GM08714 (cell line): ENCODE results near the gene KLF1.
"Not testable (repeated sequence)": the region's sequence is repeated elsewhere in the genome, so short reads cannot be mapped to it uniquely, and the experiment has no call there.

Source experiments
- H3K4me3 ChIP-seq: fragments of 200-500 bp; sonication (Bioruptor generic); 2 replicates; pipeline ENCODE4 v1.5.1; 2014; ENCODE audit warnings: mild to moderate bottlenecking, low read length, inconsistent platforms
- ZNF274 ChIP-seq: IDR thresholded peaks from 2 replicates; pipeline ENCODE4 v1.6.1; 2012; ENCODE audit warnings: mild to moderate bottlenecking, low read depth, low read length

The KLF1 gene

GRCh38 chr19:12886969-12887747, at the start of gene KLF1:
Gene KLF1 (minus strand): TSS chr19:12887201. CDS start chr19:12887140, 61 bp downstream.
- H3K4me3 ChIP-seq, result no peak within 1 kb of the TSS

GRCh38 chr19:12936582-12936981, 49.6 kb upstream of the KLF1 start:
- no peak overlapping the region for H3K4me3 ChIP-seq

More at GRCh38 chr19:12886969-12887747, at the start of gene KLF1:
- TF ChIP-seq ZNF274, result no peak

DNA sequence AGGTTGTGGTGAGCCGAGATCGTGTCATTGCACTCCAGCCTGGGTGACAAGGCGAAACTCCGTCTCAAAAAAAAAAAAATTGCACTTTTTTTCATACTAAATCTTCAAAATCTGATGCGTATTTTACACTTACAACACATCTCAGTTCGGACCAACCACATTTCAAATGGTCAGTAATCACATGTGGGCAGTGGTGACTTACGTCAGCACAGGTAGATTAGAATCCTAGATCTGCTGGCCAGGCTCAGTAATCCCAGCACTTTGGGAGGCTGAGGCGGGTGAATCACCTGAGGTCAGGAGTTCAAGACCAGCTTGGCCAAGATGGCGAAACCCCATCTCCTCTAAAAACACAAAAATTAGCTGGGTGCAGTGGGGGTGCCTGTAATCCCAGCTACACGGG, 48.1 kb upstream of the KLF1 start:
- no peak overlapping the region for H3K4me3 ChIP-seq
- TF ChIP-seq ZNF274, result no peak

More at GRCh38 chr19:12936582-12936981, 49.6 kb upstream of the KLF1 start:
- TF ChIP-seq ZNF274, result no peak

GRCh38 chr19:12933287-12934072, 46.5 kb upstream of the KLF1 start, which contains the start of gene FARSA:
Gene FARSA (minus strand): TSS chr19:12933711. CDS start chr19:12933696, 15 bp downstream.
- H3K4me3 ChIP-seq, result peak within 1 kb of the TSS; percentile 85
- TF ChIP-seq ZNF274, result no peak

GRCh38 chr19:12932392-12933286, 45.6 kb upstream of the KLF1 start:
- TF ChIP-seq ZNF274, result no peak
- peak overlapping the region; percentile 85 for H3K4me3 ChIP-seq

DNA sequence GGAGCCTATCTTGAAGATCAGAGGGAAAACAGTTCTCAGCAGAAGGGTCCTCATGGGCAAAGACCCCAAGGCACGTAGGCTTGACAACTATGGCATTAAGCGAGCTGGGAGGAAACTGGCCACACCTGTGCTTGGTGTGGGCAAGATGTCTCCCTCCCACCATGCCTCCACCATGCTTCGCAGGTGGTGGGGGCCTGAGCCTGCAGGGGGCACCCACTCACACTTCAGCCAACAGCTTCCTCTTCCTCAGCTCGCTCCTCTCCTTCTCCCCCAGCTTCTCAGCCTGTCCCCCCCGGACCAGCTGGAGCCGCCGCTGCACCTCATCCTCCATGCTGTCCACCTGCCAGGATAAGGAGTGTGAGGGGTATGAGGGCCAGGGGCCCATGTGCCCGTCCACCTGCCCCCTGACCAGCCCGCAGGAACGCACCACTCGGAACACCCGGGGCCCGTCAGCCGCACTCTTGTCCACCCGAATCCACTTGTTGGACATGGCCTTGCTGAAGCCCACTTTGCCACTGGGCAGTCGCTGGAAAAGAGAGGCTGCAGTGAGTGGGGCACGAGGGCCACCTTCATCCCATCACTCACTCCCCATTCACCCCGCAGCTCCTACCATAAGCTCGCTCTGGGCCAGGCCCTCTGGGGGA, 43.1 kb upstream of the KLF1 start:
- no peak overlapping the region for H3K4me3 ChIP-seq

GRCh38 chr19:12924621-12925310, 37.8 kb upstream of the KLF1 start:
- no peak overlapping the region for H3K4me3 ChIP-seq
- TF ChIP-seq ZNF274, result no peak

More for the DNA sequence above, 43.1 kb upstream of the KLF1 start:
- no peak for TF ChIP-seq ZNF274

- H3K4me3 ChIP-seq, result no peak overlapping the region
- no peak for TF ChIP-seq ZNF274
Measured at GRCh38 chr19:12922959-12923358, 36.0 kb upstream of the KLF1 start.

DNA sequence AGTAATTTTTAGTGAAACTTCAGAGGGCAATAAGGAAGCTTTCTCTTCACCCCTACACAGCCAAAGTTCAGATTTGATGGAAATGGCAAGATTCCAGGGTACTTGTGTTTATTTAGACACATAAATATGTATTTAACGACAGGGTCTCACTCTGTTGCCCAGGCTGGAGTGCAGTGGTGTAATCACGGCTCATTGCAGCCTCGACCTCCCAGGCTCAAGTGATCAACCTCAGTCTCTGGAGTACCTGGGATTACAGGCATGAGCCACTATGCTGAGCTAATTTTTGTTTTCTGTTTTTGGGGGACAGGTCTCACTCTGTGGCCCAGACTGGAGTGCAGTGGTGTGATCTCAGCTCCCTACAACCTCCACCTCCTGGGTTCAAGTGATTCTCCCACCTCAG, 34.0 kb upstream of the KLF1 start:
- TF ChIP-seq ZNF274, result no peak
- no peak overlapping the region for H3K4me3 ChIP-seq

- H3K4me3 ChIP-seq, result no peak overlapping the region
- TF ChIP-seq ZNF274, result no peak
Measured at GRCh38 chr19:12918253-12918652, 31.3 kb upstream of the KLF1 start.

- H3K4me3 ChIP-seq, result not testable (repeated sequence)
Measured at GRCh38 chr19:12915860-12916259, 28.9 kb upstream of the KLF1 start.

- TF ChIP-seq ZNF274, result no peak
- no peak overlapping the region; the same call in 1 of the 2 replicates for H3K4me3 ChIP-seq
Measured at GRCh38 chr19:12913851-12914690, 27.1 kb upstream of the KLF1 start.
